ENCODE data around the gene DKK3.

Gene DKK3

DNA sequence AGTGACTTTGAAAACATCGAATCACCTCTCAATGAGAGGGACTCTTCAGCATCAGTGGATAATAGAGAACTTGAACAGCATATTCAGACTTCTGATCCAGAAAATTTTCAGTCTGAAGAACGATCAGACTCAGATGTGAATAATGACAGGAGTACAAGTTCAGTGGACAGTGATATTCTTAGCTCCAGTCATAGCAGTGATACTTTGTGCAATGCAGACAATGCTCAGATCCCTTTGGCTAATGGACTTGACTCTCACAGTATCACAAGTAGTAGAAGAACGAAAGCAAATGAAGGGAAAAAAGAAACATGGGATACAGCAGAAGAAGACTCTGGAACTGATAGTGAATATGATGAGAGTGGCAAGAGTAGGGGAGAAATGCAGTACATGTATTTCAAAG lies 65.8 kb downstream of the DKK3 start:
- Histone ChIP-seq H3K4me1 (ENCODE audit: insufficient read depth, low read length) (no peaks in the 10 kb centered on the region), H3K9me3 (ENCODE audit: low read length) (no peaks in the 10 kb centered on the region), H3K27ac (ENCODE audit: low read depth, low read length) (no peak overlapping the region)

DNA sequence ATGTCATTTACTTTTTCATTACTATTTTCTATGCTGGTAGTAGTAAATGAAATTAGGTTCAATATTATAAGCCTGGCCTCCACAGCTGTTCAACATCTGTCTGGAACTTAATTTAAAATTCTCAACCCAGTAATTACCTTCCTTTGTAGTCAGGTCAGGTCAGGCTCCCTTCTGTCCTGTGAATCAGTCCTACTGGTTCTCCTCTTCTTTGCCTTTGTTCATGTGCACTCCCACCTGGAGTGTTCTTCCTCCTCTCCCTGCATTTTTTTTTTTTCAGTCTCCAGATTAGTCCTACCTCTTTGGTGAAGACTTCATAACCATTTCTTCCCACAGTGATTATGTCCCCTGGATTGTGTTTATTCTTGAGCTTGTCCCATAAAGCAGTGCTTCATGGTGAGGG lies 67.9 kb downstream of the DKK3 start:
- peaks cover 51% of the 10 kb centered on the region for H3K36me3 ChIP-seq (ENCODE audit: insufficient read depth, low read length)
- no peaks in the 10 kb centered on the region for H3K27me3 ChIP-seq (ENCODE audit: control insufficient read depth in 1 of 2, insufficient read depth in 2 of 2, low read length in 2 of 2)
- H3K27ac ChIP-seq (ENCODE audit: low read depth, low read length), result no peak overlapping the region

More for the DNA sequence above, 65.8 kb downstream of the DKK3 start:
- Histone ChIP-seq H3K4me3 (ENCODE audit: low read depth in 1 of 2, low read length in 2 of 2) (no peak overlapping the region), H3K36me3 (ENCODE audit: insufficient read depth, low read length) (peaks cover 35% of the 10 kb centered on the region), H3K9ac (ENCODE audit: low read length) (no peak overlapping the region), H3K27me3 (ENCODE audit: control insufficient read depth in 1 of 2, insufficient read depth in 2 of 2, low read length in 2 of 2) (no peaks in the 10 kb centered on the region)

GRCh38 chr11:11937957-11938356 lies 70.5 kb downstream of the DKK3 start:
- Histone ChIP-seq H3K27me3 (ENCODE audit: control insufficient read depth in 1 of 2, insufficient read depth in 2 of 2, low read length in 2 of 2) (no peaks in the 10 kb centered on the region), H3K36me3 (ENCODE audit: insufficient read depth, low read length) (peaks cover 54% of the 10 kb centered on the region), H3K27ac (ENCODE audit: low read depth, low read length) (no peak overlapping the region), H3K9ac (ENCODE audit: low read length) (no peak overlapping the region), H3K9me3 (ENCODE audit: low read length) (no peaks in the 10 kb centered on the region), H3K4me3 (ENCODE audit: low read depth in 1 of 2, low read length in 2 of 2) (no peak overlapping the region), H3K4me1 (ENCODE audit: insufficient read depth, low read length) (no peaks in the 10 kb centered on the region)

More for the DNA sequence above, 67.9 kb downstream of the DKK3 start:
- Histone ChIP-seq H3K4me3 (ENCODE audit: low read depth in 1 of 2, low read length in 2 of 2) (no peak overlapping the region), H3K9me3 (ENCODE audit: low read length) (no peaks in the 10 kb centered on the region), H3K4me1 (ENCODE audit: insufficient read depth, low read length) (no peaks in the 10 kb centered on the region), H3K9ac (ENCODE audit: low read length) (no peak overlapping the region)

DNA sequence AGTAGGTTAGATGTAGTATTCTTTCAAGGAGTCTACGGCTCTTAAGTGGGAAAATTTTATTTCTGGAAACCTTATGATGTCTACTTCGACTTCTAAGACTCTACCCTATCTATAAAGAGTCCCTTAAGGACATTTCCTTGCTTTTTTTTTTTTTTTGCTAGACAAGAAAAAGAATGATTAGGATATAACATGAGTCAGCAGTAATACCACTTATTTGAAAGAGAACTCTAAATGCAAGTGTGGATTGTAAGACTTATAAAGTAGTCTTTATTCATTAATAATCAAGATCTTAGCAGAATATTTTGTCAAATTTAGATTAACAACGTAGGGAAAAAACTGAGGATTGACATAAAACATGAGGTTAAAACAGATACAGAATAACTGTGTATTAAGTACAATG lies 71.0 kb downstream of the DKK3 start:
- Histone ChIP-seq H3K4me3 (ENCODE audit: low read depth in 1 of 2, low read length in 2 of 2) (no peak overlapping the region), H3K27me3 (ENCODE audit: control insufficient read depth in 1 of 2, insufficient read depth in 2 of 2, low read length in 2 of 2) (no peaks in the 10 kb centered on the region), H3K4me1 (ENCODE audit: insufficient read depth, low read length) (no peaks in the 10 kb centered on the region), H3K27ac (ENCODE audit: low read depth, low read length) (no peak overlapping the region), H3K9me3 (ENCODE audit: low read length) (no peaks in the 10 kb centered on the region), H3K36me3 (ENCODE audit: insufficient read depth, low read length) (peaks cover 50% of the 10 kb centered on the region), H3K9ac (ENCODE audit: low read length) (no peak overlapping the region)

DNA sequence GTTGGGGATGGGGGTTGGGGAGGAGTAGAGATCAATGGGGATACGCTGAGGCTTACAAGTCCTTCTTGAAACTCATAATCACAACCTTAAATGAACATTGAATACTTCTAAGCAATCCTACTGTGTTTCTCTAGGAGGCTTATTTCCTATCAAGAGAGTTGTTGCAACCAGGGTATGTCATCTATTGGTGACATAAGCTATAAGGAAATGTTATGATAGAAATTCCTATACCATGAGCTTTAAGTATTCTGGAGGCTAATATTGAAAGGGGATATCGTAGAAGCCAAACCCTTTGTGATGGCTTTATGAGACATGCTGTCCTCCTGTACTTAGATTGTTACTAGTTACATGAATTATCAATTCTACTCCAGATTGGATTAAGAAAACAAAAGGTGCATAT lies 72.9 kb downstream of the DKK3 start:
- Histone ChIP-seq H3K9me3 (ENCODE audit: low read length) (no peaks in the 10 kb centered on the region), H3K4me3 (ENCODE audit: low read depth in 1 of 2, low read length in 2 of 2) (no peak overlapping the region), H3K27me3 (ENCODE audit: control insufficient read depth in 1 of 2, insufficient read depth in 2 of 2, low read length in 2 of 2) (no peaks in the 10 kb centered on the region), H3K27ac (ENCODE audit: low read depth, low read length) (no peak overlapping the region), H3K9ac (ENCODE audit: low read length) (no peak overlapping the region), H3K4me1 (ENCODE audit: insufficient read depth, low read length) (no peaks in the 10 kb centered on the region), H3K36me3 (ENCODE audit: insufficient read depth, low read length) (peaks cover 45% of the 10 kb centered on the region)

DNA sequence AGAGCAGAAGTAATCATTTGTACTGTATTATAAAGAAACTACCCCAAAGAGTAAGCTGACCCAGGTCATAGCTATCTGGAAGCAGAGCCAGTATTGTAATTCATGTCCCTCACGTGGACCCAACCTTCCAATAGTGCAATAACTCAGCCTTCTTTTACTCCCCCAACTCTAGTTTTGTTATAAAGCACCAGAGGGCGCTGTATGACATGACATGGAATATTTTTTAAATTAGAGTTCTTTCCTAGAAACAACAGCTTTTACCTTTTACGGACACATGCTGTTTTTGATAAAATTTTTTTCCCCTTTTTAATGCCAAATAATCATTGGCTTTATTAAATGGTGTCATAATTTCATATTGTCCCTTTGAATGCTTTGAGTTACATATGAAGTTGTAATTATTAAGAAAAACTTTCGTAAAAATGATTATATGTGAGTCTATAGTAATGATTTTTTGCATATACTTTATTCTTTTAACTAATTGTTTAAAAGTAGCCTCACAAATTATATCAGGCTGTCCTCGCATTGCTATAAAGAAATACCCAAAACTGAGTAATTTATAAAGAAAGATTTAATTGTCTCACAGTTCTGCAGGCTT lies 76.9 kb downstream of the DKK3 start:
- H3K27ac ChIP-seq (ENCODE audit: low read depth, low read length), result no peak overlapping the region
- peaks cover 24% of the 10 kb centered on the region for H3K36me3 ChIP-seq (ENCODE audit: insufficient read depth, low read length)
- H3K4me1 ChIP-seq (ENCODE audit: insufficient read depth, low read length), result no peaks in the 10 kb centered on the region
- no peak overlapping the region for H3K9ac ChIP-seq (ENCODE audit: low read length)
- H3K9me3 ChIP-seq (ENCODE audit: low read length), result no peaks in the 10 kb centered on the region
- no peak overlapping the region for H3K4me3 ChIP-seq (ENCODE audit: low read depth in 1 of 2, low read length in 2 of 2)
- H3K27me3 ChIP-seq (ENCODE audit: control insufficient read depth in 1 of 2, insufficient read depth in 2 of 2, low read length in 2 of 2), result no peaks in the 10 kb centered on the region

DNA sequence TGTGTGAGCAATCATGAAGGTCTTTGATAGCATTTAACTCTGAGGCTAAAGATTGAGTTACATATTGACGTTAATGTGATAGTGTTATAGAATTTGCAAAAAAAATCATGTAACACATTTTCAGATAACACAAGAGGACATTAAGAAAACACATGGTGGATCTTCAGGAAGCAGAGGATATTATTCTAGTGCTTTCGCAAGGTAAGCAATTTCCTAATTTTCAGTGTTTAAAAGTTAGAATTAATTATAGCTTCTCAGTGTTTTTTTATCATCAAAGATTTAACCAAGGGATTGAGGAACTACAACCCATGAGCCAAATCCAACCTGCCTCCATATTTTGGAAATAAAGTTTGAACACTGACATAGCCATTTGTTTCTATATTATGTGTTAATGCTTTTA lies 78.5 kb downstream of the DKK3 start:
- no peak overlapping the region for H3K27ac ChIP-seq (ENCODE audit: low read depth, low read length)
- no peak overlapping the region for H3K4me3 ChIP-seq (ENCODE audit: low read depth in 1 of 2, low read length in 2 of 2)
- no peak overlapping the region for H3K9ac ChIP-seq (ENCODE audit: low read length)
- H3K27me3 ChIP-seq (ENCODE audit: control insufficient read depth in 1 of 2, insufficient read depth in 2 of 2, low read length in 2 of 2), result no peaks in the 10 kb centered on the region
- no peaks in the 10 kb centered on the region for H3K9me3 ChIP-seq (ENCODE audit: low read length)
- no peaks in the 10 kb centered on the region for H3K4me1 ChIP-seq (ENCODE audit: insufficient read depth, low read length)
- peaks cover 14% of the 10 kb centered on the region for H3K36me3 ChIP-seq (ENCODE audit: insufficient read depth, low read length)

DNA sequence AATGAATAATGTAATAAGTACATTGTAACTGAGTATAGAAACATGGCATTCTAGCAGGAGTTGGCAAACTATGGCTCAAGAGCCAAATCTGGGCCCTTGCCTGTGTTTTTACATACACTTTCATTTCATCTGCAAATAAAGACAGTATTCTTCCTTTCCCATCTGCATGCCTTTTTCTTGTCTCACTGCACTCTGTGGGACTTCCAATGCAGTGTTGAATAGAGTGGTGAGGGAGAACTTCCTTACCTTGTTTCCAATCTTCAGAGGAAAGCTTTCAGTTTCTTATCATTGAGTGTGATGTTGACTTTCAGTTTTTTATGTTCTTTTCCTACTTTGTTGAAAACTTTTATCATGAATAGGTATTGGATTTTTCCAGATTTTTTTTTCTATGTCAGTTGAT lies 84.6 kb downstream of the DKK3 start:
- H3K9me3 ChIP-seq (ENCODE audit: low read length), result no peaks in the 10 kb centered on the region
- no peaks in the 10 kb centered on the region for H3K36me3 ChIP-seq (ENCODE audit: insufficient read depth, low read length)
- no peak overlapping the region for H3K27ac ChIP-seq (ENCODE audit: low read depth, low read length)
- no peaks in the 10 kb centered on the region for H3K4me1 ChIP-seq (ENCODE audit: insufficient read depth, low read length)
- no peak overlapping the region for H3K9ac ChIP-seq (ENCODE audit: low read length)
- H3K27me3 ChIP-seq (ENCODE audit: control insufficient read depth in 1 of 2, insufficient read depth in 2 of 2, low read length in 2 of 2), result no peaks in the 10 kb centered on the region
- no peak overlapping the region for H3K4me3 ChIP-seq (ENCODE audit: low read depth in 1 of 2, low read length in 2 of 2)

- no peak overlapping the region for H3K4me3 ChIP-seq (ENCODE audit: low read depth in 1 of 2, low read length in 2 of 2)
- H3K36me3 ChIP-seq (ENCODE audit: insufficient read depth, low read length), result no peaks in the 10 kb centered on the region
- no peak overlapping the region for H3K27ac ChIP-seq (ENCODE audit: low read depth, low read length)
- no peaks in the 10 kb centered on the region for H3K27me3 ChIP-seq (ENCODE audit: control insufficient read depth in 1 of 2, insufficient read depth in 2 of 2, low read length in 2 of 2)
- H3K9me3 ChIP-seq (ENCODE audit: low read length), result no peaks in the 10 kb centered on the region
- peaks cover 11% of the 10 kb centered on the region for H3K4me1 ChIP-seq (ENCODE audit: insufficient read depth, low read length)
- no peak overlapping the region for H3K9ac ChIP-seq (ENCODE audit: low read length)
Observed at GRCh38 chr11:11916981-11917399, 91.4 kb downstream of the DKK3 start.

DNA sequence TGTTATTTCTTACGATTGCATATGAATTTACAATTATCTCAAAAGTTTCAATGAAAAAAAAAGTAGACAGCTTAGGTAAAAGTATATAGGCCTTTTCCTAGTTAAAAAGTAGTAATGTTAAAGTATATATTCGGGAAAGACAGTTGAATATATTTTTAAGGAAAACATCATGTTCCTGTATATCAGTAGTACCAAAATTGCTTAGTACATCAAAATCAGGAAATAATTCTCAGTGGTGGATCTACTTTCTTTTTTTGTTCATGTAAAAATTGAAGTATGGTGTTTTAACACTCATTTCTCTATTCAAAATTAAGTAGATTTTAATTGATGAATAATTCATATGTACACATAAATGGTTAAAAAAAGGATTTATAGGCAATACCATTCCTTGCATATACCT lies 92.8 kb downstream of the DKK3 start:
- Histone ChIP-seq H3K27ac (ENCODE audit: low read depth, low read length) (no peak overlapping the region), H3K4me3 (ENCODE audit: low read depth in 1 of 2, low read length in 2 of 2) (no peak overlapping the region), H3K36me3 (ENCODE audit: insufficient read depth, low read length) (peaks cover under 1% of the 10 kb centered on the region), H3K4me1 (ENCODE audit: insufficient read depth, low read length) (peaks cover 21% of the 10 kb centered on the region), H3K9me3 (ENCODE audit: low read length) (no peaks in the 10 kb centered on the region), H3K9ac (ENCODE audit: low read length) (no peak overlapping the region), H3K27me3 (ENCODE audit: control insufficient read depth in 1 of 2, insufficient read depth in 2 of 2, low read length in 2 of 2) (no peaks in the 10 kb centered on the region)

DNA sequence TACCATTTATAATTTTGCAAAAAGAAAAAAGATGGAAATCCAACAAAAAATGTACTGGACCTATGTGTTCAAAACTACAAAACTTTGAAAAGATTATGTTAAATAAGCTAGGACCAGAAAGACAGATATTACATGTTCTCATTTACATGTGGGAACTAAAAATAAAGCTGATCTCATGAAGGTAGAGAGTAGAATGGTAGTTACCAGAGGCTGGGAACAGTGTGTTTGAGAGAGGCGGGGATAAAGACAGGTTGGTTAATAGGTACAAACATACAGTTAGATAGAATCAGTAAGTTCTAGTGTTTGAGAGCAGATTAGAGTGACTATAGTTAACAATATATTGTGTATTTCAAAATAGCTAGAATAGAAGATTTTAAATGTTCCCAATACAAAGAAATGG lies 95.0 kb downstream of the DKK3 start:
- Histone ChIP-seq H3K36me3 (ENCODE audit: insufficient read depth, low read length) (peaks cover 10% of the 10 kb centered on the region), H3K9ac (ENCODE audit: low read length) (no peak overlapping the region), H3K9me3 (ENCODE audit: low read length) (no peaks in the 10 kb centered on the region), H3K4me1 (ENCODE audit: insufficient read depth, low read length) (peaks cover 27% of the 10 kb centered on the region), H3K27ac (ENCODE audit: low read depth, low read length) (no peak overlapping the region), H3K27me3 (ENCODE audit: control insufficient read depth in 1 of 2, insufficient read depth in 2 of 2, low read length in 2 of 2) (no peaks in the 10 kb centered on the region), H3K4me3 (ENCODE audit: low read depth in 1 of 2, low read length in 2 of 2) (no peak overlapping the region)

Data from muscle layer of colon (tissue), 2 donors.